ENCODE data around the gene DCC. TPM values are rescaled to one million over a fixed set of nuclear protein-coding genes. Genes with fewer than 3 reads are reported as not detected.

The DCC gene
- total RNA-seq, 1 experiment from 2014 or later, result 0.72 TPM

- TF ChIP-seq ELF4 (CRISPR knock-in tag; IDR thresholded peaks at IDR 0.05; ENCODE audit: low read depth), result no peak
- no peak for TF ChIP-seq AFF4 (CRISPR knock-in tag; IDR thresholded peaks at IDR 0.05; ENCODE audit: borderline replicate concordance)
- TF ChIP-seq CBFB (CRISPR knock-in tag; IDR thresholded peaks at IDR 0.05; ENCODE audit: low read depth), result no peak
- TF ChIP-seq, protein P1, sequence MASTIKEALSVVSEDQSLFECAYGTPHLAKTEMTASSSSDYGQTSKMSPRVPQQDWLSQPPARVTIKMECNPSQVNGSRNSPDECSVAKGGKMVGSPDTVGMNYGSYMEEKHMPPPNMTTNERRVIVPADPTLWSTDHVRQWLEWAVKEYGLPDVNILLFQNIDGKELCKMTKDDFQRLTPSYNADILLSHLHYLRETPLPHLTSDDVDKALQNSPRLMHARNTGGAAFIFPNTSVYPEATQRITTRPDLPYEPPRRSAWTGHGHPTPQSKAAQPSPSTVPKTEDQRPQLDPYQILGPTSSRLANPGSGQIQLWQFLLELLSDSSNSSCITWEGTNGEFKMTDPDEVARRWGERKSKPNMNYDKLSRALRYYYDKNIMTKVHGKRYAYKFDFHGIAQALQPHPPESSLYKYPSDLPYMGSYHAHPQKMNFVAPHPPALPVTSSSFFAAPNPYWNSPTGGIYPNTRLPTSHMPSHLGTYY (CRISPR knock-in tag; IDR thresholded peaks at IDR 0.05), result no peak
- TF ChIP-seq SOX15 (CRISPR knock-in tag; IDR thresholded peaks at IDR 0.05), result no peak
- TF ChIP-seq ATF2 (CRISPR knock-in tag; IDR thresholded peaks at IDR 0.05; ENCODE audit: borderline replicate concordance, low read depth), result no peak
- TF ChIP-seq ZNF423 (CRISPR knock-in tag; IDR thresholded peaks at IDR 0.05), result no peak
- no peak for TF ChIP-seq RORB (CRISPR knock-in tag; IDR thresholded peaks at IDR 0.05)
Measured at GRCh38 chr18:53472546-53472945, 1132.5 kb downstream of the DCC start (continued).

- no peaks in the 10 kb centered on the region for H3K27me3 Mint-ChIP-seq (ENCODE audit: low read depth)
- no peak overlapping the region for H3K27ac Mint-ChIP-seq
- H3K4me3 Mint-ChIP-seq, result no peak overlapping the region
- ChIA-PET POLR2A (no interaction called here), CTCF (no interaction called here)
- no peaks in the 10 kb centered on the region for H3K4me1 Mint-ChIP-seq
- peaks cover 16% of the 10 kb centered on the region for H3K36me3 Mint-ChIP-seq
- H3K9me3 Mint-ChIP-seq, result peaks cover 34% of the 10 kb centered on the region
- DNase-seq (ENCODE audit: low spot score) (no peak), ATAC-seq (no peak)
- TF ChIP-seq JAZF1 (CRISPR knock-in tag; IDR thresholded peaks at IDR 0.05) (no peak), MXD4 (CRISPR knock-in tag; IDR thresholded peaks at IDR 0.05; ENCODE audit: borderline replicate concordance) (no peak), ZNF671 (CRISPR knock-in tag; IDR thresholded peaks at IDR 0.05) (no peak), TEAD1 (CRISPR knock-in tag; IDR thresholded peaks at IDR 0.05) (no peak), ESRRA (CRISPR knock-in tag; IDR thresholded peaks at IDR 0.05; ENCODE audit: borderline replicate concordance) (no peak), KAT7 (CRISPR knock-in tag; IDR thresholded peaks at IDR 0.05; ENCODE audit: borderline replicate concordance) (no peak), FOXP1 (CRISPR knock-in tag; IDR thresholded peaks at IDR 0.05; ENCODE audit: borderline replicate concordance) (no peak), TP53 (CRISPR knock-in tag; IDR thresholded peaks at IDR 0.05) (no peak), GTF2I (CRISPR knock-in tag; conservative IDR thresholded peaks at IDR 0.05) (no peak), AFF4 (CRISPR knock-in tag; IDR thresholded peaks at IDR 0.05; ENCODE audit: borderline replicate concordance) (no peak)
- TF ChIP-seq, protein P2, sequence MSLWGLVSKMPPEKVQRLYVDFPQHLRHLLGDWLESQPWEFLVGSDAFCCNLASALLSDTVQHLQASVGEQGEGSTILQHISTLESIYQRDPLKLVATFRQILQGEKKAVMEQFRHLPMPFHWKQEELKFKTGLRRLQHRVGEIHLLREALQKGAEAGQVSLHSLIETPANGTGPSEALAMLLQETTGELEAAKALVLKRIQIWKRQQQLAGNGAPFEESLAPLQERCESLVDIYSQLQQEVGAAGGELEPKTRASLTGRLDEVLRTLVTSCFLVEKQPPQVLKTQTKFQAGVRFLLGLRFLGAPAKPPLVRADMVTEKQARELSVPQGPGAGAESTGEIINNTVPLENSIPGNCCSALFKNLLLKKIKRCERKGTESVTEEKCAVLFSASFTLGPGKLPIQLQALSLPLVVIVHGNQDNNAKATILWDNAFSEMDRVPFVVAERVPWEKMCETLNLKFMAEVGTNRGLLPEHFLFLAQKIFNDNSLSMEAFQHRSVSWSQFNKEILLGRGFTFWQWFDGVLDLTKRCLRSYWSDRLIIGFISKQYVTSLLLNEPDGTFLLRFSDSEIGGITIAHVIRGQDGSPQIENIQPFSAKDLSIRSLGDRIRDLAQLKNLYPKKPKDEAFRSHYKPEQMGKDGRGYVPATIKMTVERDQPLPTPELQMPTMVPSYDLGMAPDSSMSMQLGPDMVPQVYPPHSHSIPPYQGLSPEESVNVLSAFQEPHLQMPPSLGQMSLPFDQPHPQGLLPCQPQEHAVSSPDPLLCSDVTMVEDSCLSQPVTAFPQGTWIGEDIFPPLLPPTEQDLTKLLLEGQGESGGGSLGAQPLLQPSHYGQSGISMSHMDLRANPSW (CRISPR knock-in tag; conservative IDR thresholded peaks at IDR 0.05; ENCODE audit: low read depth), result no peak
- TF ChIP-seq, protein P3, sequence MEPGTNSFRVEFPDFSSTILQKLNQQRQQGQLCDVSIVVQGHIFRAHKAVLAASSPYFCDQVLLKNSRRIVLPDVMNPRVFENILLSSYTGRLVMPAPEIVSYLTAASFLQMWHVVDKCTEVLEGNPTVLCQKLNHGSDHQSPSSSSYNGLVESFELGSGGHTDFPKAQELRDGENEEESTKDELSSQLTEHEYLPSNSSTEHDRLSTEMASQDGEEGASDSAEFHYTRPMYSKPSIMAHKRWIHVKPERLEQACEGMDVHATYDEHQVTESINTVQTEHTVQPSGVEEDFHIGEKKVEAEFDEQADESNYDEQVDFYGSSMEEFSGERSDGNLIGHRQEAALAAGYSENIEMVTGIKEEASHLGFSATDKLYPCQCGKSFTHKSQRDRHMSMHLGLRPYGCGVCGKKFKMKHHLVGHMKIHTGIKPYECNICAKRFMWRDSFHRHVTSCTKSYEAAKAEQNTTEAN (CRISPR knock-in tag; IDR thresholded peaks at IDR 0.05), result no peak
- TF ChIP-seq, protein P4, sequence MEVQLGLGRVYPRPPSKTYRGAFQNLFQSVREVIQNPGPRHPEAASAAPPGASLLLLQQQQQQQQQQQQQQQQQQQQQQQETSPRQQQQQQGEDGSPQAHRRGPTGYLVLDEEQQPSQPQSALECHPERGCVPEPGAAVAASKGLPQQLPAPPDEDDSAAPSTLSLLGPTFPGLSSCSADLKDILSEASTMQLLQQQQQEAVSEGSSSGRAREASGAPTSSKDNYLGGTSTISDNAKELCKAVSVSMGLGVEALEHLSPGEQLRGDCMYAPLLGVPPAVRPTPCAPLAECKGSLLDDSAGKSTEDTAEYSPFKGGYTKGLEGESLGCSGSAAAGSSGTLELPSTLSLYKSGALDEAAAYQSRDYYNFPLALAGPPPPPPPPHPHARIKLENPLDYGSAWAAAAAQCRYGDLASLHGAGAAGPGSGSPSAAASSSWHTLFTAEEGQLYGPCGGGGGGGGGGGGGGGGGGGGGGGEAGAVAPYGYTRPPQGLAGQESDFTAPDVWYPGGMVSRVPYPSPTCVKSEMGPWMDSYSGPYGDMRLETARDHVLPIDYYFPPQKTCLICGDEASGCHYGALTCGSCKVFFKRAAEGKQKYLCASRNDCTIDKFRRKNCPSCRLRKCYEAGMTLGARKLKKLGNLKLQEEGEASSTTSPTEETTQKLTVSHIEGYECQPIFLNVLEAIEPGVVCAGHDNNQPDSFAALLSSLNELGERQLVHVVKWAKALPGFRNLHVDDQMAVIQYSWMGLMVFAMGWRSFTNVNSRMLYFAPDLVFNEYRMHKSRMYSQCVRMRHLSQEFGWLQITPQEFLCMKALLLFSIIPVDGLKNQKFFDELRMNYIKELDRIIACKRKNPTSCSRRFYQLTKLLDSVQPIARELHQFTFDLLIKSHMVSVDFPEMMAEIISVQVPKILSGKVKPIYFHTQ (CRISPR knock-in tag; IDR thresholded peaks at IDR 0.05), result no peak
Measured at GRCh38 chr18:53478155-53478554, 1138.2 kb downstream of the DCC start.
